Measurements from ENCODE around the gene MOB3C. TPM values are rescaled to one million over a fixed set of nuclear protein-coding genes. Genes with fewer than 3 reads are reported as not detected.

The MOB3C gene
- total and polyA plus RNA-seq, 2 of the 4 experiments (the other 2 are of a cell fraction): 7.3 to 9.0 TPM

DNA sequence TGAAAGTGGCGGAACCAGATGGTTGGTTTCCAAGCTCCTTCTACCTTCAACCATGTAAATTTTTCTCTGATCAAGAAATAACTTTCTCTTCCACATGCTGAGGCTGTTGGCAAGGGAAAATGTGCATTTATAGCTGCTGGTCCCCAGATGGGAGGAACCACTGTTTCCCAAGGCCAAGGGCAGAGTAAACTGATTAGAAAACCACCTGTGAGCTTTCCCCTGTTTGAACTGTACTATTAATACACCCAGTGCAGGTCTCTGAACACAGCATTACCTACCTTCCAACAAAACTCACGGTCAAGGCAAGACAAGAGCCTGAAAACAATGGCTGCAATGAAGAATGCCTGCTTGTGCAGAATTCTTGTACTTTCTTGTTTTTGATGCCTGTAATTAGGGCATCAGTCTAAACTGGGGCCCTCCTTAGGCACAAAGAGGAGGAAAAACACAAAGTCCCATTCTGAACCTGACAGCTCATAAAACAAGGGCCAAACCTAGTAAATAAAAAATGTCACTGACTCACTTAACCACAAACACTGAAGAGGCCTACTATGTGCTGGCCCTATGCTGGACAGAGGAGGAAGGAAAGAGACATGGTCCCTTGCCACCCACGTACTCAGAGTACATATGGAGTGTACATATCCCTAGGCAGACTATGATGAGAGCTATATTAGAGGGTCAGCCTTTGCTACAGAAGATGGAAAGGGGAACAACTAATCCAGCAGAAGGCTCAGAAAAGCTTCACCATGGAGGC lies 15.2 kb downstream of the MOB3C start:
- H3K4ac ChIP-seq (ENCODE audit: low read depth, low read length): no peak overlapping the region
- H4K8ac ChIP-seq (ENCODE audit: low read depth in 2 of 2, low read length in 2 of 2): no peak overlapping the region
- ChIA-PET CTCF (interaction anchor here (1.1 kb wide), 1 partner anchor 68 kb away, joined by 3 read pairs; no protein-coding TSS in a partner anchor), POLR2A (ENCODE audit: unreplicated experiment) (no interaction called here)
- no CpG with 5 or more reads among the region's 3 CpGs for WGBS, 2 experiments (ENCODE audit: extremely low coverage in 2 of 2, insufficient read length in 1 of 2)
- H2AK9ac ChIP-seq (replicated peaks; ENCODE audit: low read depth, low read length, poor library complexity): no peak overlapping the region
- DNase-seq (no peak), ATAC-seq (ENCODE audit: low read depth) (no peak)
- H2BK120ac ChIP-seq (ENCODE audit: low read depth, low read length): no peak overlapping the region
- no peaks in the 10 kb centered on the region for H3K9me3 ChIP-seq (ENCODE audit: control insufficient read depth, insufficient read depth, low read length)
- H3K27me3 ChIP-seq (ENCODE audit: control insufficient read depth, insufficient read depth, low read length): no peaks in the 10 kb centered on the region
- H2AK5ac ChIP-seq (ENCODE audit: low read depth, low read length): no peak overlapping the region
- H3K36me3 ChIP-seq (ENCODE audit: control insufficient read depth, insufficient read depth, low read length): peaks cover 1% of the 10 kb centered on the region; the same call in 1 of the 2 replicates
- peaks cover 31 to 74% of the 10 kb centered on the region in 2 experiments for H3K79me1 ChIP-seq (ENCODE audit: low read depth in 1 of 2, low read length in 2 of 2)
- H4K91ac ChIP-seq (ENCODE audit: insufficient read depth, low read depth, low read length): no peak overlapping the region
- dilution Hi-C loops (cut with HindIII; ENCODE audit: low sequenced_read_pairs, unreplicated experiment) (no loop called here), intact Hi-C loops (cut with micrococcal nuclease) (loop anchor here (5.0 kb wide), 1 partner anchor 116 kb away; the partner anchor contains the start of gene EFCAB14), in situ Hi-C loops (cut with MboI; ENCODE audit: low sequenced_read_pairs) (no loop called here)
- H3K14ac ChIP-seq (replicated peaks; ENCODE audit: low read depth, low read length): no peak overlapping the region
- H4K20me1 ChIP-seq (ENCODE audit: insufficient read depth, low read length): peaks cover 15% of the 10 kb centered on the region; the same call in 1 of the 2 replicates
- H3K56ac ChIP-seq (ENCODE audit: extremely low read depth, insufficient read depth, low read length): no peak overlapping the region
- no TSS peak for BruUV-seq (replicated peaks)
- no peak overlapping the region for H4K5ac ChIP-seq (ENCODE audit: low read depth, low read length)
- H2BK15ac ChIP-seq (ENCODE audit: low read depth, low read length): no peak overlapping the region
- H3K4me2 ChIP-seq (ENCODE audit: low read depth, low read length): no peak overlapping the region
- H3K4me1 ChIP-seq (ENCODE audit: control insufficient read depth, insufficient read depth, low read length): peaks cover 12% of the 10 kb centered on the region
- H3K18ac ChIP-seq (ENCODE audit: low read depth, low read length): no peak overlapping the region
- H2BK5ac ChIP-seq (ENCODE audit: low read depth, low read length, poor library complexity, severe bottlenecking): no peak overlapping the region
- TF ChIP-seq CHD1 (IDR thresholded peaks at IDR 0.05; ENCODE audit: low read depth, low read length) (no peak), FOS (IDR thresholded peaks at IDR 0.05; ENCODE audit: low read depth, low read length) (no peak), CEBPB (IDR thresholded peaks at IDR 0.05; ENCODE audit: low read depth, low read length) (no peak), RAD21 (IDR thresholded peaks at IDR 0.05; ENCODE audit: low read length) (no peak), SMC3 (IDR thresholded peaks at IDR 0.05; ENCODE audit: low read depth, low read length) (no peak), NFE2L2 (IDR thresholded peaks at IDR 0.05; ENCODE audit: low read depth, low read length) (no peak), BHLHE40 (IDR thresholded peaks at IDR 0.05; ENCODE audit: low read depth, low read length) (no peak), MXI1 (IDR thresholded peaks at IDR 0.05; ENCODE audit: borderline replicate concordance, low read depth, low read length) (no peak), RCOR1 (IDR thresholded peaks at IDR 0.05; ENCODE audit: insufficient replicate concordance, low read length) (no peak), POLR2A (IDR thresholded peaks at IDR 0.05; ENCODE audit: low read depth, low read length) (no peak)
- TF ChIP-seq, protein P1, sequence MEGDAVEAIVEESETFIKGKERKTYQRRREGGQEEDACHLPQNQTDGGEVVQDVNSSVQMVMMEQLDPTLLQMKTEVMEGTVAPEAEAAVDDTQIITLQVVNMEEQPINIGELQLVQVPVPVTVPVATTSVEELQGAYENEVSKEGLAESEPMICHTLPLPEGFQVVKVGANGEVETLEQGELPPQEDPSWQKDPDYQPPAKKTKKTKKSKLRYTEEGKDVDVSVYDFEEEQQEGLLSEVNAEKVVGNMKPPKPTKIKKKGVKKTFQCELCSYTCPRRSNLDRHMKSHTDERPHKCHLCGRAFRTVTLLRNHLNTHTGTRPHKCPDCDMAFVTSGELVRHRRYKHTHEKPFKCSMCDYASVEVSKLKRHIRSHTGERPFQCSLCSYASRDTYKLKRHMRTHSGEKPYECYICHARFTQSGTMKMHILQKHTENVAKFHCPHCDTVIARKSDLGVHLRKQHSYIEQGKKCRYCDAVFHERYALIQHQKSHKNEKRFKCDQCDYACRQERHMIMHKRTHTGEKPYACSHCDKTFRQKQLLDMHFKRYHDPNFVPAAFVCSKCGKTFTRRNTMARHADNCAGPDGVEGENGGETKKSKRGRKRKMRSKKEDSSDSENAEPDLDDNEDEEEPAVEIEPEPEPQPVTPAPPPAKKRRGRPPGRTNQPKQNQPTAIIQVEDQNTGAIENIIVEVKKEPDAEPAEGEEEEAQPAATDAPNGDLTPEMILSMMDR (conservative IDR thresholded peaks at IDR 0.05; ENCODE audit: low read depth, low read length): no peak
- TF ChIP-seq, protein P2, sequence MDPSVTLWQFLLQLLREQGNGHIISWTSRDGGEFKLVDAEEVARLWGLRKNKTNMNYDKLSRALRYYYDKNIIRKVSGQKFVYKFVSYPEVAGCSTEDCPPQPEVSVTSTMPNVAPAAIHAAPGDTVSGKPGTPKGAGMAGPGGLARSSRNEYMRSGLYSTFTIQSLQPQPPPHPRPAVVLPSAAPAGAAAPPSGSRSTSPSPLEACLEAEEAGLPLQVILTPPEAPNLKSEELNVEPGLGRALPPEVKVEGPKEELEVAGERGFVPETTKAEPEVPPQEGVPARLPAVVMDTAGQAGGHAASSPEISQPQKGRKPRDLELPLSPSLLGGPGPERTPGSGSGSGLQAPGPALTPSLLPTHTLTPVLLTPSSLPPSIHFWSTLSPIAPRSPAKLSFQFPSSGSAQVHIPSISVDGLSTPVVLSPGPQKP (IDR thresholded peaks at IDR 0.05; ENCODE audit: borderline replicate concordance, low read depth, low read length): no peak
- no peak overlapping the region for H2BK20ac ChIP-seq (ENCODE audit: low read depth, low read length)
- no peak overlapping the region for H3K27ac ChIP-seq (ENCODE audit: insufficient read depth, low read length)
- H3K4me3 ChIP-seq (ENCODE audit: insufficient read depth, low read depth, low read length): no peak overlapping the region
- H3K9ac ChIP-seq (ENCODE audit: low read depth, low read length): no peak overlapping the region
- no peak overlapping the region for H2AFZ ChIP-seq (replicated peaks; ENCODE audit: low read length, poor library complexity)
- H3K9me1 ChIP-seq (ENCODE audit: insufficient read depth, low read length): peaks cover 25% of the 10 kb centered on the region
- no peak overlapping the region for H3K23ac ChIP-seq (ENCODE audit: low read depth, low read length)

All from IMR-90 (cell line).